SKM-1 (cell line): ENCODE results near the gene NHLRC3.
"Not testable (repeated sequence)": the region's sequence is repeated elsewhere in the genome, so short reads cannot be mapped to it uniquely, and the experiment has no call there.

Experiments
- DNase-seq: peaks from one replicate; lab custom pipeline; 2025; ENCODE audit not compliant: unreplicated experiment; lab: John Stamatoyannopoulos, UW

NHLRC3 gene

DNA sequence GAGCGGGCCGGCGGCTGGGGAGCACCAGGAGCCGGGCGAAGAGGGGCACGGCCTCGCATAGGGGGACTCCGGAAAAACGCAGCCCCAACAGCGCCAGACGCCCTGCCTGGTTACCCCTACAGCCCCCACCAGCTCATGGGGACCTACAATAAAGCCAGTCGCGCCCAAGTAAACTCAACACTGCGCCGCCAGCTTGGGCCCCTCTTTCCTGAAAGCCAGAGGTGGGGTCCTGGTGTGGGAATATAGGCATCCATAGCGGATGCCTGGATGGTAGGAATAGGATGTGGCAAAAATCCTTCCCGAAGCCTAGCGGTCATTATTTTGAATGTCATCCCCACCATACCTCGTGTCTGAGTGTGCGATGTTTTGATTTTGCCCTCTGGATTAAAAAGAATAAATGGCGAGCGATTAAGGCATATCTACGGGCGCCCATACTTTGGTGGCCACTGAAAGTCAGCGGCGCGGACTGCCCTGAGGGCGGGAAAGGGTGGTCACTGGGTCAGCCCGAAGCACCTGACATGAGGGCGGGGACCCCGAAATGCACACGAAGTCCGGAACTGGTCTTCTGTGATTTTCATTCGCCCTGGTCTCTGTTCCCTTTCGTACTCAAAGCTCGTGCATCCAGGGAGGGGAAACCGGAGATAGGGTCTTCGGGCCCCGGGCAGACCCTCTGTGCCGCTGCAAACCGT, at the start of gene NHLRC3, which contains the start of gene PROSER1:
Gene NHLRC3, plus strand, starts transcription at position 577 of the 689 bp plus-strand sequence. CDS start 184 bp downstream, outside the sequence.
Gene PROSER1, minus strand, starts transcription at position 210 of the 689 bp plus-strand sequence. CDS start 847 bp downstream, outside the sequence.
- DNase-seq = peak; percentile 70

DNA sequence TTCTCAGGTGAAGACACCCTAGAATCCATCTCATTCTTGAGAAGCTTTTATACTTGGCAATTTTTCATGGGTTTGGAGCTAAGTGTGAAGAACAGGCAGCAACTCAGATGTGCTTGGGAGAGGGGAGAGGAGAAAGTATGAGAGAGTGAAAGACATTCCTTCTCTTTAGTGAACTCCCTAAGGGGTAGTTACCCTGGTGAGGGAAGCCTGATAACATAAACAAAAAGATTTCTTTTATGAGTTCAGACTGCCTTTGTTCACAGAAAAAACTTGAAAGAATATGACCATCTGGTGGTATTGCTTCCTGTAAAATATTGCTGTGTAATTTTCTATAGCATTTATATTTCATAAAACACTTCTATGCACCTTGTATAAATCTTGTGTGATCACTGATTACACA, 47.6 kb upstream of the NHLRC3 start, which contains the start of gene STOML3:
Gene STOML3, minus strand, starts transcription at position 139 of the 400 bp plus-strand sequence. Its CDS starts 110 bp downstream, at position 29.
- DNase-seq = no peak

DNA sequence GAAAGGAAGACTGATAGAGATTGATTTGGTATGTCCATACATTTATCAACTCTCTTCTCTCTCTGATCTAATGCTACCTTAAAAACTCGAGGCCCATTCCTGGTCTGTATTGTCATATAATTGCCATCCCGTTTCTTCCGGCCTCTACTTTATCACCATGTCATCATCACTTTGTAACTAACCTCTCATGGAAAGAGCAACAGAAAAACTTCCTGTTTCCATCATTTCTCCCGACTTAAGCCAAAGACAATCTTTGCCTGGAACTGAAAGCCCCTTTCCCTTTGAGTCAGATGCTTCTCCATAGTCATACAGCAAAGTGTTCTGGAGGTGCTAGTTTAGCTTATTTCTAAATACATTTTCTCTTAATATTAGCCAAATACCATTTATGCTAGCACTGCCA, 44.9 kb upstream of the NHLRC3 start:
- DNase-seq = no peak

GRCh38 chr13:38998739-38999138, 39.5 kb upstream of the NHLRC3 start:
- no peak for DNase-seq

- DNase-seq = not testable (repeated sequence)
Measured at GRCh38 chr13:39006371-39007111, 31.7 kb upstream of the NHLRC3 start.

DNA sequence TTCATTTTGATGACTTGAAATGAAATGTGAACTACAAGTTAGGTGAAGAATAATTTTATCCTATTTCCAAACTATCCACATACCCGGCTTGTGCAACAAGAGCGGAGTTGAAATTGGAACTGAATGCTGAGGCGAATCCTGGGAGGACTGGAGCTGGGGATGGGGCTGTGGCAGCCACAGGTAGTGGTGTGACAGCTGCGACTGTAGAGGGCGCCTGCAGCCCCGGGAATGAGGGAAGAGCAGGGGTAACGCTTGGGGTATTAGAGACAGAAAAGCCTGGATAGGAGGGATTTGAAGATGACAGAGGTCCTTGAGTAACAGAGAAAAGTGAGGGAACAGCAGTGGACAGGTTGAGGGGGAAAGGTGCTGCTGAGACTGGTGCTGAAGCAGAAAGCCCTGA, 25.6 kb upstream of the NHLRC3 start:
- no peak for DNase-seq

DNA sequence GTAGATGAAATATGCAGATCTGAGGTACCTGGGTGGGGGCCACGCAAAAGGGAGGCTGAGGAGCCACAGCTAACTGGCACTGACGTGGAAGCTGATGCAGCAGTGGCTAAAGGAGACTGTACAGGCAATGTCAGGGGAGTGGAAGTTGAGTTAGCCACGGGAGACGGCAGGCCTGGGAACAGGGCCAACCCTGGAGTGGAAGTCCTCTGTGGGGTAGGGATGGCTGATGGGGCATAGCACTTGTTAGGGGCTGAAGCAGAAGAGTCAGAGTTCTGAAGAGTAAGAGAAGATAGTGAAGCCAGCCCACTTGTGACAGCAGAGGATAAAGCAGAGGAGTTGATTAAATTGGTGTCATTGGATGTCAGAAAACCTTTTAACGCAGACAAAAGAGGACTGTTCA, 24.8 kb upstream of the NHLRC3 start:
- DNase-seq = no peak

GRCh38 chr13:39016087-39016486, 22.2 kb upstream of the NHLRC3 start:
- DNase-seq = no peak

- no peak for DNase-seq
Measured at GRCh38 chr13:39016787-39017186, 21.5 kb upstream of the NHLRC3 start.

DNA sequence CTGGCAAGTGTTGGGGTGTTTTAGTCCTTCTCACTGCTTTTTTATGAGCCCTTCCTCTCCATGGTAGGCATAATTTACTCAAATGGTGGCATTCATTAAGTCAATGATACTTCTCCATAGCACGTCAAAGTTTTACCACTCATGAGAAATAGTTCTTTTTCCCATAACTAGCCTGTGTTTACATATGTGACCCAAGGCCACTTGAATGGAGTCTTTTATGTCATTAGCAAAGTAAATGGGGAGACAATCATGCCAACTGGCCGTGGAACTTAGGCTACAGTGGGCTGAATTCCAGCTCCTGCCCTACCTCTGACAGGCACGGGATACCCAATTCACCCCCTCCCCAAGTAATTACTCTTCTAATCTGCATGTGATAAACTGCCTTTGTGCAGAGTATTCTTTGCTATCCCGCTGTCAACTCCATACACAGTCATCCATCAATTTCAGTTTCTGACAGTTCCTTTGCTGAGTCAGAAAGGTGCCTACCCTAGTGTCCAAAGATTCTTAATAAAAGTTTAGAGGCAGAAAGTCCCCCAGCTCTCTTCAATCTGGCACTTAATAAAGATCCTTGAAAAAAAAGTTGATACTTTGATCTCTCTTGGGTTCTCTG, 17.3 kb upstream of the NHLRC3 start:
- no peak for DNase-seq

DNA sequence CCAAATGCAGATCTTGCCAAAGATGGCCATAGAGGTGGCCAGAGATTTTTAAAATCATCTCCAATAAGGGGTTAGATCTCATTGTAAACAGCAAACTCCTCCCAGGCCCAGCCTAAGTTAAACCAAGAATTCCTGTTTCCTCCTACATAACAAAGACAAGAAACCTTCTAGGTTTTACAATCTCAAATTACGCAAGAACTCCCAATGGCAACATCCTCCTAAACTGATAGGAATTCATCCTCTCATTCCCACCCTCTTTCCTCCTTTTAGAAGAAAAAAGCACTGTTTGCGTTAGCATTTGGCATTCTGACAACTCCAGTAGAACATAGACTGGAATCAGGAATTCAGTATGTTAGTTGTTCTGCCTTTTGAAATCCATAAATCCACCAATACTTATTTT, 14.9 kb upstream of the NHLRC3 start:
- DNase-seq = no peak

GRCh38 chr13:39023761-39024160, 14.5 kb upstream of the NHLRC3 start:
- DNase-seq = no peak

GRCh38 chr13:39025433-39025839, 12.8 kb upstream of the NHLRC3 start:
- DNase-seq = no peak

- DNase-seq = no peak
Measured at GRCh38 chr13:39032150-39032549, 6.1 kb upstream of the NHLRC3 start.

DNA sequence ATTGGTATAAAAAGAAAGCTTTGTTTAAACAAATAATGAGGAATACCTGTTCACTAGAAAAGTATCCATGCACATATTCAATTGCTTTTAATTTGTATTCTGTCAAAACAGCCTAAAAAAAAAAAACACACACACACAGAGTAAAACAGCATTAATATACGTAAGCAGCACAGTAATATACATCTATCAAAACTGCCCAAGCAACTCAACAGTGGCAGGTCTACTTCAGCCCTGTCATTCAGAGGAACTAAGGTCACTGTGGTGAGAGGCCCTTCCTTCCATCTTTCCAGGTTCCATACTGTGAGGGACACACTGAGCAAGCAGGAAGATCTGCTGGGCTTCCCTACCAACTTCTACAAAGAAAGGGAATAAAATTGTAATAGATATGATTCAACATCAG, 4.2 kb upstream of the NHLRC3 start:
- DNase-seq = no peak

DNA sequence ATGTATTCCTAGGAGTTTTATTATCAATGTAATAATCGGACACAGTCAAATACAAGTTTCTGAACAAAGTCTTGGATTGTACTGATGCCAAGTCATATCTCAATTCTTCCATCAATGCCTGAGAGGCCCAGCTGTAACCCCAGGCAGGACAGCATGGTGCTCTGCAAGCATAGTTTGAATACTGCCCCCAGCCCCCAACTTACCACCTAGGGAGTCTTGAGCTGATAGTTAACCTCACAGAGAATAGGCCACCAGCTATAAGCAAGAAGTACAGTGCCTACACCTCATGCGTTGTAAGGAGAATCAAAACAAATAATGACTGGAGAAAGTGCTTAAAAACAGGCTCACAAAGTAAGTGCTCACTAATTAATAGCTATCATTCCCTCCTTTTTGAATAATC, 3.1 kb upstream of the NHLRC3 start:
- DNase-seq = no peak

DNA sequence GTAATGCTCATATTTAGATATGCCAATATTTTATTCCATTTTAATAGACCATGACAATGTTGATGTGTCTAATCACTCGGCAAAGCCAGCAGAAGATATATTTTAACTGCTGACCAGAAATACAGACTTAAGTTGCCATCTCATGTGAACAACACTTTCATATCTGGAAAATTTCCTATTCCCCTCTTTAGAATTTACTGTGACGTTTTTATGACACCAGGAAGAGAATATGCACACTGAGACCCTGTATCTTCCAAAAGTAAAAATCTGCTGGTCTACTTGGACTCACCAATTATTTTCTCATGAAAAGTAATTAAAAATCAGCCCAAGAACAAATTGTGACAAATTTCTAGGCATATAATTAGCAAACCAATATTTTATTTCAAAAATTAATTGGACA, 2.5 kb upstream of the NHLRC3 start:
- no peak for DNase-seq

GRCh38 chr13:39036212-39036611, 2.0 kb upstream of the NHLRC3 start:
- no peak for DNase-seq

DNA sequence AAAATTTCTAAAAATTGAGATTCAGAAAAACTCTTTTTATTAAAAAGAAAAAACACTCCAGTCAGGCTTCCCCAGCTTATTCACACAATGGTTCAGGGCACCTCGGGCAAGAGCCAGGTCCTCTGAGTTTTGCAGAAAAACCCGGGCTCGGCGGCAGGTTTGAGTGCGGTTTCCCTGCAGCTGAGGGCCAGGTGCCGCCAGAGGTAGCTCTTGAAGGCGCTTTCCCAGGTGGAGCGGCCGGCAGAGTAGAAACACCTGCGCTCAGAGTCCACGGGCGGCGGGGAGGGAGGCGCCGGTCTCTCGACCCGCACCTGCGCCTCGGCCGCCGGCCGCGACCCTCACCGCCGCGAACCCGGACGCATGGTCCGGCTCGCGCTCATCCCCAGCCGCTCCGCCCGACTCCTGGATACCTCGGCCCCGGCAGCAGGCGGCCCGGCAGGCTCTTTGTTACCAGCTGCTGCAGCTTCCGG, 811 bp upstream of the NHLRC3 start:
- no peak for DNase-seq

- DNase-seq = no peak
Measured at GRCh38 chr13:39038569-39039030, 344 bp downstream of the NHLRC3 start.

DNA sequence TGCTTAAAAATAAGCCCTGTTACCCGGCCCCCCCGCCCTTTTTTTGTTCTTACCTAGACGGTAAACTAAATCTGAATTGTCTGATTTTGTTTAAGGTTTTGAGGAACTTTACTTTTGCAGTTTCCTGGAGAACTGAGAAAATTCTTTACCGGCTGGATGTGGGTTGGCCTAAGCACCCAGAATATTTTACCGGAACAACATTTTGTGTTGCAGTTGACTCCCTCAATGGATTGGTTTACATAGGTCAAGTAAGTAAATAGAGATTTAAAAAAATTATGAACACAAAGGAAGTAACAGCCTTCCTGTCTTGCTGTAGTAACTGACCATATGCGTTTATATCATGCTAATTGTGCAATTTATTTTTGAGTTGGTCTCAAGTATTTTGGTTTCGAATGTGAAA, 785 bp downstream of the NHLRC3 start:
- DNase-seq = no peak

- DNase-seq = no peak
Measured at GRCh38 chr13:39040206-39040605, 1.9 kb downstream of the NHLRC3 start.
